DND-41 (cell line): ENCODE measurements around the gene FBXW4.
A peak's percentile ranks its signal among the peaks of the same experiment; 100 is the strongest.

Experiments
- ATAC-seq: fragments of 200-7000 bp; cut with Tn5 transposase; 3 replicates; pipeline ENCODE4 v1.9.1; 2021; ENCODE audit warnings: low read depth; ENCODE audit not compliant: insufficient read depth
- DNase-seq: peaks from one replicate; pipeline ENCODE4 v3.0.0-alpha.2; 2020
- H2AFZ ChIP-seq: 2 replicates; pipeline ENCODE4 v1.6.0; 2012; ENCODE audit warnings: low read depth, low read length
- H3K27ac ChIP-seq: 2 replicates; pipeline ENCODE4 v1.5.1; 2012; ENCODE audit warnings: low read length, inconsistent platforms
- H3K27me3 ChIP-seq: fragments of 200-600 bp; sonication (generic); 2 replicates; pipeline ENCODE4 v1.6.0; 2012; ENCODE audit warnings: low read length, mild to moderate bottlenecking, inconsistent platforms; ENCODE audit not compliant: insufficient read depth, poor library complexity
- H3K36me3 ChIP-seq: 2 replicates; pipeline ENCODE4 v1.5.1; 2012; ENCODE audit warnings: low read length, inconsistent platforms; ENCODE audit not compliant: insufficient read depth
- H3K4me1 ChIP-seq: 2 replicates; pipeline ENCODE4 v1.5.1; 2012; ENCODE audit warnings: mild to moderate bottlenecking, low read length; ENCODE audit not compliant: insufficient read depth
- H3K4me2 ChIP-seq: 2 replicates; pipeline ENCODE4 v1.6.0; 2012; ENCODE audit warnings: mild to moderate bottlenecking, moderate library complexity, low read length, inconsistent platforms; ENCODE audit not compliant: insufficient read depth
- H3K4me3 ChIP-seq, 2 experiments: fragments of 200-600 bp in 1 of 2; shearing (Covaris generic) in 1 of 2; 2 replicates each; pipeline ENCODE4 v1.5.1; 2012 to 2016; ENCODE audit warnings: inconsistent platforms in 2 of 2, low read length in 2 of 2, mild to moderate bottlenecking in 2 of 2, low read depth in 1 of 2, moderate library complexity in 1 of 2
- H3K79me2 ChIP-seq: 2 replicates; pipeline ENCODE4 v1.6.0; 2012; ENCODE audit warnings: low read length, inconsistent platforms; ENCODE audit not compliant: insufficient read depth
- H3K9ac ChIP-seq: 2 replicates; pipeline ENCODE4 v1.6.0; 2012; ENCODE audit warnings: low read depth, mild to moderate bottlenecking, inconsistent platforms, low read length, moderate library complexity
- H3K9me3 ChIP-seq: 2 replicates; pipeline ENCODE4 v1.5.1; 2012; ENCODE audit warnings: low read length, moderate library complexity, mild to moderate bottlenecking, inconsistent platforms; ENCODE audit not compliant: insufficient read depth, severe bottlenecking
- H4K20me1 ChIP-seq: 2 replicates; pipeline ENCODE4 v1.6.0; 2012; ENCODE audit warnings: low read length; ENCODE audit not compliant: insufficient read depth
- CTCF ChIP-seq: IDR thresholded peaks from 2 replicates; pipeline ENCODE4 v1.5.1; 2012; ENCODE audit warnings: borderline replicate concordance, low read length, moderate library complexity, mild to moderate bottlenecking; ENCODE audit not compliant: poor library complexity, severe bottlenecking; ENCODE audit errors: extremely low read depth
- EZH2 ChIP-seq: IDR thresholded peaks from 3 replicates; pipeline ENCODE4 v1.6.1; 2012; ENCODE audit warnings: borderline replicate concordance, low read depth, mild to moderate bottlenecking, moderate library complexity, low read length, inconsistent platforms; ENCODE audit not compliant: severe bottlenecking

FBXW4 gene

GRCh38 chr10:101577121-101577871 lies 117.7 kb downstream of the FBXW4 start:
- peaks cover 20% of the 10 kb centered on the region for H3K36me3 ChIP-seq
- ATAC-seq (no peak), DNase-seq (no peak)
- no peak overlapping the region for H2AFZ ChIP-seq
- no peaks in the 10 kb centered on the region; the same call in 1 of the 2 replicates for H3K4me1 ChIP-seq
- no peak overlapping the region for H3K9ac ChIP-seq
- 0 out of 2 replicates have a peak, but pooled peaks cover 5% of the 10 kb centered on the region for H4K20me1 ChIP-seq
- H3K4me3 ChIP-seq: no peak overlapping the region
- H3K9me3 ChIP-seq: no peaks in the 10 kb centered on the region
- no peaks in the 10 kb centered on the region for H3K27me3 ChIP-seq
- no peaks in the 10 kb centered on the region for H3K79me2 ChIP-seq
- no peak for TF ChIP-seq EZH2
- no peak for TF ChIP-seq CTCF
- no peak overlapping the region for H3K27ac ChIP-seq
- no peak overlapping the region for H3K4me2 ChIP-seq

- Histone ChIP-seq H3K9ac (no peak overlapping the region), H3K4me2 (no peak overlapping the region), H3K9me3 (no peaks in the 10 kb centered on the region), H3K4me3 (no peak overlapping the region), H3K36me3 (peaks cover 20% of the 10 kb centered on the region), H3K4me1 (no peaks in the 10 kb centered on the region; the same call in 1 of the 2 replicates), H4K20me1 (0 out of 2 replicates have a peak, but pooled peaks cover 5% of the 10 kb centered on the region), H3K27ac (no peak overlapping the region), H3K27me3 (no peaks in the 10 kb centered on the region), H3K79me2 (no peaks in the 10 kb centered on the region), H2AFZ (no peak overlapping the region)
- no peak for TF ChIP-seq EZH2
- DNase-seq: no peak
- no peak for ATAC-seq
Measured at GRCh38 chr10:101576211-101576863, 118.6 kb downstream of the FBXW4 start.

- H3K4me1 ChIP-seq: peaks cover 3% of the 10 kb centered on the region
- ATAC-seq: peak; percentile 15; the same call in 1 of the 3 replicates
Measured at GRCh38 chr10:101575580-101576210, 119.3 kb downstream of the FBXW4 start.

More at GRCh38 chr10:101575580-101576210, 119.3 kb downstream of the FBXW4 start:
- Histone ChIP-seq H2AFZ (no peak overlapping the region), H3K4me3 (no peak overlapping the region), H3K27me3 (no peaks in the 10 kb centered on the region), H3K4me2 (no peak overlapping the region), H3K9ac (no peak overlapping the region), H3K79me2 (no peaks in the 10 kb centered on the region), H3K36me3 (peaks cover 20% of the 10 kb centered on the region), H3K9me3 (no peaks in the 10 kb centered on the region), H4K20me1 (0 out of 2 replicates have a peak, but pooled peaks cover 5% of the 10 kb centered on the region), H3K27ac (no peak overlapping the region)
- TF ChIP-seq CTCF (no peak), EZH2 (no peak)
- no peak for DNase-seq
